HFFc6 (cell line): ENCODE measurements around the gene LBHD2. TPM values are rescaled to one million over a fixed set of nuclear protein-coding genes. Genes with fewer than 3 reads are reported as not detected.

Experiments used
- DNase-seq: peaks from one replicate; pipeline ENCODE4 v3.0.0-alpha.2; 2018
- H3K27ac Mint-ChIP-seq: 2 replicates; pipeline ENCODE4 v1.8.0; 2020; ENCODE audit warnings: mild to moderate bottlenecking, mixed read lengths
- H3K27me3 Mint-ChIP-seq: 2 replicates; pipeline ENCODE4 v1.8.0; 2021; ENCODE audit warnings: mild to moderate bottlenecking, moderate library complexity, mixed read lengths; ENCODE audit not compliant: insufficient read depth
- H3K36me3 Mint-ChIP-seq: 2 replicates; pipeline ENCODE4 v1.8.0; 2021; ENCODE audit warnings: low read depth, mixed read lengths
- H3K4me1 Mint-ChIP-seq: 2 replicates; pipeline ENCODE4 v1.8.0; 2020; ENCODE audit warnings: low read depth, mixed read lengths
- H3K4me3 Mint-ChIP-seq: 2 replicates; pipeline ENCODE4 v1.8.0; 2020; ENCODE audit warnings: mild to moderate bottlenecking, moderate library complexity, mixed read lengths
- H3K9me3 Mint-ChIP-seq: 2 replicates; pipeline ENCODE4 v1.8.0; 2020; ENCODE audit warnings: mild to moderate bottlenecking, mixed read lengths
- total RNA-seq, 6 experiments: library from RNA; stranded (reverse); fragmentation: NEBNext Ultra II Directional; extraction: Animal tissue kit (Norgen Biotek cat#: 25700); gene quantifications; 2 replicates in 1 of 6; 3 replicates in 5 of 6; pipeline ENCODE4 v1.2.3, GENCODE V29; 2021
- TF ChIP-seq, protein P1 (sequence below): fragments of 200-600 bp; sonication (generic); IDR thresholded peaks from 2 replicates; pipeline ENCODE4 v1.5.0; 2021; ENCODE audit warnings: antibody characterized with exemption, mild to moderate bottlenecking

LBHD2 gene
- total RNA-seq, 6 experiments from 2014 or later = not detected

DNA sequence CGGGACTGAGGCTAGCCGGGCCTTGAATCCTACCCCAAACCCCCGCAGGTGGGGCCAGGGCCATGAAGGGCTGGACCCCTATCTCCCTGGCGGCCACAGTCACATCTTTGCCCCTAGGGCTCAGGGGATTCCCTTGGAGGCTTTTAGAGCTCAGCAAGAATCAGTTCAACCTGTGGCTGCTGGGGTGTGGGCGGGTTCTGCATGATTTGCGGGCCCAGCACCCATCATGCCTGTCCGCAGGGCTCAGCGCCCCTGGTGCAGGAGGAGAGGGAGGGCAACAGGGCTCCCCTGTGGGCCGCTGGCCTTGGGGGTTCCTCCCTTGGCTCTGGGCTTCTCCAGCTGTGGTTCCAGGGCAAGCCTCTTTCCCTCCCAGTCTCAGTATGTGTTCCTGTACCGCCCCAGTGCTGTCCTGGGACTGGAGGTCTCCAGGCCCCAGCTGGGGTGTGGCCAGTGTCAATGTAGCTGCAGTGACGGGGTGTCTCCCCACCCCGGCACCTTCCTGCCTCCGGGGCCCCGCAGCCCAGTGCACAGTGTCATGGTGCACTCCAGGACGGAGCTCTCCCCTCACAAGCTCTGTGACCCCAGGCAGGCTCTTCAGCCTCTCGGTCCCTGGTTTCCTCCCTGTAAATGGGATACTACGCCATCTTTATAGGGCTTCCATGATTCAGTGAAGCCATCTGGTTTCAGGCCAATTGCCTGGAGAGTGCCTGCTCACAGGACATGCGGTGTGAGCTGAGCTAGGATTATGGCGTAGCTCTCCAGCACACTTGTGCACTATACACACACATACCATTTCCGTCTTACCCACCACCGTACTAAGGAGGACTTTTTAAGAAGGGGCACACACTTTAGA lies 9.9 kb upstream of the LBHD2 start:
- TF ChIP-seq, protein P1, sequence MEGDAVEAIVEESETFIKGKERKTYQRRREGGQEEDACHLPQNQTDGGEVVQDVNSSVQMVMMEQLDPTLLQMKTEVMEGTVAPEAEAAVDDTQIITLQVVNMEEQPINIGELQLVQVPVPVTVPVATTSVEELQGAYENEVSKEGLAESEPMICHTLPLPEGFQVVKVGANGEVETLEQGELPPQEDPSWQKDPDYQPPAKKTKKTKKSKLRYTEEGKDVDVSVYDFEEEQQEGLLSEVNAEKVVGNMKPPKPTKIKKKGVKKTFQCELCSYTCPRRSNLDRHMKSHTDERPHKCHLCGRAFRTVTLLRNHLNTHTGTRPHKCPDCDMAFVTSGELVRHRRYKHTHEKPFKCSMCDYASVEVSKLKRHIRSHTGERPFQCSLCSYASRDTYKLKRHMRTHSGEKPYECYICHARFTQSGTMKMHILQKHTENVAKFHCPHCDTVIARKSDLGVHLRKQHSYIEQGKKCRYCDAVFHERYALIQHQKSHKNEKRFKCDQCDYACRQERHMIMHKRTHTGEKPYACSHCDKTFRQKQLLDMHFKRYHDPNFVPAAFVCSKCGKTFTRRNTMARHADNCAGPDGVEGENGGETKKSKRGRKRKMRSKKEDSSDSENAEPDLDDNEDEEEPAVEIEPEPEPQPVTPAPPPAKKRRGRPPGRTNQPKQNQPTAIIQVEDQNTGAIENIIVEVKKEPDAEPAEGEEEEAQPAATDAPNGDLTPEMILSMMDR = no peak
- no peak overlapping the region for H3K27ac Mint-ChIP-seq
- H3K9me3 Mint-ChIP-seq = no peaks in the 10 kb centered on the region
- H3K4me1 Mint-ChIP-seq = no peaks in the 10 kb centered on the region
- H3K27me3 Mint-ChIP-seq = peaks cover 6% of the 10 kb centered on the region; the same call in 1 of the 2 replicates
- H3K36me3 Mint-ChIP-seq = no peaks in the 10 kb centered on the region
- H3K4me3 Mint-ChIP-seq = no peak overlapping the region
- no peak for DNase-seq

DNA sequence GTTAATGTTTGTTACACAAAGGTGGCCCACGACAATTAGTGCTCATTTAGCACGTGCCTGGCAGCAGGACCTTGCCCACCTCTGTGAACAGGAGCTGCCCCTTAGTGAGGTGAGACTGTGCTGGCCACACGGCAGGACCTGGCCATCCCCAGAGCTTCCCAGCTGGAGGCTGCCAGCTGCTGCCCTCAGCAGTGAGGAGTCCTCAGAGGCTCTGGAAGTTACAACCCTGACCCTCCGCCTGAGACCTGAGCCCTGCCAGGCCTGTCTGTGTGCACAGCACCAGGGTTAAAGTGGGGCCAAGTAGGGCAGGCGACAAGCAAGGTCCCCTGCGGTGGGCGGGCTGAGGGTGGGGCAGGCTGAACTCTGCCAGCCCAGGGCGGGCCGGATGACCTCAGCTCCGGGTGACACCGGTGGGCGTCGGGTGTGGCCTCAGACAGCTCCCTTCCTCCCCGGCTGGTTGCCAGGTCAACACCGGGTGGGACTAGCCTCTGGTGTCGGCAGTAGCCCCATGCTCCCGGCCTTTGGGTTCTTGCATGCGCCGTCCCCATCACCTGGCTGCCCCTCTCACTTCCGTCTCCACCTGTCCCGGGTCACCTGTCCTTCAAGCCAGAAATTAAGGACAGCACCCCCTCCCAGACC lies 9.2 kb upstream of the LBHD2 start:
- Mint-ChIP-seq H3K27me3 (peaks cover 6% of the 10 kb centered on the region; the same call in 1 of the 2 replicates), H3K36me3 (no peaks in the 10 kb centered on the region), H3K27ac (no peak overlapping the region), H3K4me1 (no peaks in the 10 kb centered on the region), H3K4me3 (no peak overlapping the region), H3K9me3 (no peaks in the 10 kb centered on the region)
- TF ChIP-seq, protein P1 = no peak
- DNase-seq = no peak

DNA sequence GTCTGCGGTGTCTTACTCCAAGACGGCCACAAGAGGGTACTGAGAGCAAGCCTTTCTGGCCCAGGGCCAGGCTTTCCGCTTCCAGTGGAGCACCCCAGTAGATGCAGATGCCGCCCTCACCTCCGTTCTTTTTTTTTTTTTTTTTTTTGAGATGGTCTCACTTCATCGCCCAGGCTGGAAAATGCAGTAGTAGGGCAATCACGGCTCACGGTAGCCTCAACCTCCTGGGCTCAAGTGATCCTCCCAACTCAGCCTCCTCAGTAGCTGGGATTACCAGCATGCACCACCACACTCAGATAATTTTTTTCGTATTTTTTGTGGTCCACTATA lies 5.6 kb upstream of the LBHD2 start:
- H3K27me3 Mint-ChIP-seq = peaks cover 3% of the 10 kb centered on the region; the same call in 1 of the 2 replicates
- DNase-seq = peak; percentile 66
- no peaks in the 10 kb centered on the region for H3K9me3 Mint-ChIP-seq
- TF ChIP-seq, protein P1 = peak; percentile 82
- no peaks in the 10 kb centered on the region for H3K36me3 Mint-ChIP-seq
- H3K4me1 Mint-ChIP-seq = no peaks in the 10 kb centered on the region
- H3K4me3 Mint-ChIP-seq = no peak overlapping the region
- H3K27ac Mint-ChIP-seq = no peak overlapping the region

DNA sequence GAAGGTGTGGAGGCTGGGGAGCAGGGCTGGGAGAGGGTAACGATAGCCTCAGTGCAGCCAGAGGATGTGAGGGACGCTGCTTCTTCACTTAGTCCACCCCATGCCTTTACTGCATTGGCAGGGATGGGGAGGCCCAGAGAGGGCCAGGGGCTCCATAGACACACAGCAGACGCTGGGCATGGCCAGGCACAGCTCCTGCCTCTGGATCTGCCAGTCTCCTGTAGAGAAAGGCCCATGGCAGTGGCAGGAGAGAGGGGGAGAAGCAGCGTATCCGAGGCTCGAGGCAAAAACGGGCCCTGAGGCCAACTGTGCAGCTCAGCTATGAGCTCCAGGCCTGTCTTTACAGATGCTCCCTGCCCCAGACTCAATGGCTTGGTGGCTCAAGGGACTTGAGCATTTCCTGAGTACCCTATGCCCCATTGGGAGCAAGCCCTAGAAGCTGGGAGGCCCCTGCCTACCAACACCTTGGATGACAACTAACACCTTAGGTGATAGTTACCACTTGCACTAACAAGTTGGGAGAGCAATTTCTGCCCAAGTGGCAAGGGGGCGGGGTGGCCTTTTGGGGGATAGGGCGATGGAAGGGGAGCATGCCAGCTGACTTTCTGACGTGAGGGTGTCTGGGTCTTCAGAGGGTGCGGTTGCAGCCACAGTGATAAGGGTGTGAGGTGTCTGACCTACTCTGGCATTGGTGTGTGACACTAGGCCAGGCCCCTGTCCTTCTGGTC lies 5.0 kb upstream of the LBHD2 start:
- H3K36me3 Mint-ChIP-seq = no peaks in the 10 kb centered on the region
- H3K9me3 Mint-ChIP-seq = no peaks in the 10 kb centered on the region
- no peak overlapping the region for H3K27ac Mint-ChIP-seq
- TF ChIP-seq, protein P1 = no peak
- peaks cover 3% of the 10 kb centered on the region; the same call in 1 of the 2 replicates for H3K27me3 Mint-ChIP-seq
- no peak for DNase-seq
- no peaks in the 10 kb centered on the region for H3K4me1 Mint-ChIP-seq
- no peak overlapping the region for H3K4me3 Mint-ChIP-seq

DNA sequence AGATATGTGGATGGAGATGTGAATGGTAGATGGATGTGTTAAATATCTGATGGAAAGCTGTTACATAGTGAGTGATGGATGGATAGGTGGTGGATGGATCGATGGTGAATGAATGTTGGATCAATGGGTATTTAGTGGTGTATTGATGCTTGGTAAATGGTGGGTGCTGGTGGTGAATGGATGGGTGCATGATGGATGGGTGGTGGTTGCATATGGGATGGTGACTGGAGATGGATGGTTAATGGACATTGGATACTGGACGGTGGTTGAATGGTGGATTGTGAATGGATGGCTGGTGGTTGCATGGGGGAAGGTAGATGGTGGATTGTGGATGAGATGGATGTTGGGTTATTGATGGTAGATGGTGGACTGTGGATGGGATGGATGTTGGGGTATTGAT lies 2.1 kb upstream of the LBHD2 start:
- Mint-ChIP-seq H3K4me1 (no peaks in the 10 kb centered on the region), H3K27ac (no peak overlapping the region), H3K4me3 (no peak overlapping the region), H3K36me3 (no peaks in the 10 kb centered on the region), H3K27me3 (peaks cover 8% of the 10 kb centered on the region), H3K9me3 (no peaks in the 10 kb centered on the region)
- TF ChIP-seq, protein P1 = no peak
- DNase-seq = no peak
